GM06990 (cell line): ENCODE measurements around the gene ACSS2.

ENCODE experiments used
- DNase-seq: peaks from one replicate; pipeline ENCODE4 v3.0.0-alpha.2; 2011; ENCODE audit not compliant: insufficient read length; ENCODE audit errors: extremely low read depth
- H3K27me3 ChIP-seq: replicated peaks from 2 replicates; pipeline ENCODE4 v1.6.0; 2011; ENCODE audit warnings: low read length; ENCODE audit not compliant: control insufficient read depth, insufficient read depth
- H3K36me3 ChIP-seq: 2 replicates; pipeline ENCODE4 v1.5.1; 2011; ENCODE audit warnings: low read length; ENCODE audit not compliant: control insufficient read depth, insufficient read depth
- H3K4me3 ChIP-seq: replicated peaks from 2 replicates; pipeline ENCODE4 v1.5.1; 2011; ENCODE audit warnings: low read depth, mild to moderate bottlenecking, control low read depth, low read length
- TF ChIP-seq, protein P1 (sequence below): IDR thresholded peaks from 2 replicates; pipeline ENCODE4 v1.5.1; 2011; ENCODE audit warnings: low read length, control low read depth, mild to moderate bottlenecking, inconsistent platforms; ENCODE audit not compliant: insufficient read depth, poor library complexity, severe bottlenecking

The ACSS2 gene

DNA sequence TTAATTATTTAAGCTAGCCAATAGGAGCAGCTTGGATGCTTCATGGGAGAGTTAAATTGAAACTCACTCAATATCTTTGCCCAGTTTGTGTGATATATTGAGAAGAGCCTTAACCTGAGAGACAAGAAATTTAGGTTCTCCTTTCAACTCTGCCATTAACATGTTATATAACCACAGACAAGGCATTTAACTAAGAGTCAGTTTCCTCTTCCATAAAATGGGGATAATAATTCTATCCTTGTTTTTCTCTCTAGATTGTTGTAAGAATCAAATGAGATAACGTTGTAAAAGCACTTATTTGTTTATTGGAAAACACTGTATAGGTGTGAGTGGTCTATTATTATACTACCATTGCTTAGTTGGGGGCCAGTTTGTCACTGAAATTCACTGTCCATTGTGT, 7.8 kb downstream of the ACSS2 start:
- DNase-seq = no peak
- no peaks in the 10 kb centered on the region for H3K36me3 ChIP-seq
- TF ChIP-seq, protein P1, sequence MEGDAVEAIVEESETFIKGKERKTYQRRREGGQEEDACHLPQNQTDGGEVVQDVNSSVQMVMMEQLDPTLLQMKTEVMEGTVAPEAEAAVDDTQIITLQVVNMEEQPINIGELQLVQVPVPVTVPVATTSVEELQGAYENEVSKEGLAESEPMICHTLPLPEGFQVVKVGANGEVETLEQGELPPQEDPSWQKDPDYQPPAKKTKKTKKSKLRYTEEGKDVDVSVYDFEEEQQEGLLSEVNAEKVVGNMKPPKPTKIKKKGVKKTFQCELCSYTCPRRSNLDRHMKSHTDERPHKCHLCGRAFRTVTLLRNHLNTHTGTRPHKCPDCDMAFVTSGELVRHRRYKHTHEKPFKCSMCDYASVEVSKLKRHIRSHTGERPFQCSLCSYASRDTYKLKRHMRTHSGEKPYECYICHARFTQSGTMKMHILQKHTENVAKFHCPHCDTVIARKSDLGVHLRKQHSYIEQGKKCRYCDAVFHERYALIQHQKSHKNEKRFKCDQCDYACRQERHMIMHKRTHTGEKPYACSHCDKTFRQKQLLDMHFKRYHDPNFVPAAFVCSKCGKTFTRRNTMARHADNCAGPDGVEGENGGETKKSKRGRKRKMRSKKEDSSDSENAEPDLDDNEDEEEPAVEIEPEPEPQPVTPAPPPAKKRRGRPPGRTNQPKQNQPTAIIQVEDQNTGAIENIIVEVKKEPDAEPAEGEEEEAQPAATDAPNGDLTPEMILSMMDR = no peak
- no peaks in the 10 kb centered on the region for H3K27me3 ChIP-seq
- H3K4me3 ChIP-seq = no peak overlapping the region

DNA sequence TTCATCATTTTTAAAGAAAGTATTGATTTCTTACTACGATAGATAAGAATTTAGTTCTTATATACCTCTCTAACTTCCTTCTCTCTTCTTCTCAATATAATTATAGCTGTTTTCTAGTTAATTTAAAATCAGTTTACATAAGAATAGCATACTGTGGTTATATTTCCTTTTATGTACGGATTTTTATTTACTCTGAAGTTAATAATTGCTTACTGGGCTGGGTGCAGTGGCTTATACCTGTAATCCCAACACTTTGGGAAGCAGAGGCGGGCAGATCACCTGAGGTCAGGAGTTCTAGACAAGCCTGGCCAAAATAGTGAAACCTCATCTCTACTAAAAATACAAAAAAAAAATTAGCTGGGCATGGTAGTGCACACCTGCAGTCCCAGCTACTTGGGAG, 9.7 kb downstream of the ACSS2 start:
- no peak overlapping the region for H3K4me3 ChIP-seq
- TF ChIP-seq, protein P1 = no peak
- DNase-seq = no peak
- no peaks in the 10 kb centered on the region for H3K36me3 ChIP-seq
- H3K27me3 ChIP-seq = no peaks in the 10 kb centered on the region

DNA sequence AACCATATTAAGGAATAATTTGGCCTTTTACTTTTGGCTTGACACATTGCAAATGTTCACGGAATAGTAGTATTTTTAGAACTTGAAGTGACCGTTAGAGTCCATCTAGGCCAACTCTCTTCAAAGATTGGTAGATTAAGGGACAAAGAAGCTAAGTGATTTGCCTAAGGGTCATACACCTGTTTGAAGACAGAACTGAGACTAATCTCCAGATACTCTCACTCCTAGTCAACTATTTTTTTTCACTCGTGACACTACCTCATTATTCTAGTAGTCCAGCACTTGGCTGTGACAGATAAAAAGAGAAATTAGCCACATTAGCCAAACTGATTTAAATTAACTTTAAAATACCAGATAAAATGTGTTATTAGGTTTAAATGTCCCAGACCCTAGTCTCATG, 10.6 kb downstream of the ACSS2 start:
- TF ChIP-seq, protein P1 = no peak
- Histone ChIP-seq H3K36me3 (no peaks in the 10 kb centered on the region), H3K4me3 (no peak overlapping the region), H3K27me3 (no peaks in the 10 kb centered on the region)
- DNase-seq = no peak

DNA sequence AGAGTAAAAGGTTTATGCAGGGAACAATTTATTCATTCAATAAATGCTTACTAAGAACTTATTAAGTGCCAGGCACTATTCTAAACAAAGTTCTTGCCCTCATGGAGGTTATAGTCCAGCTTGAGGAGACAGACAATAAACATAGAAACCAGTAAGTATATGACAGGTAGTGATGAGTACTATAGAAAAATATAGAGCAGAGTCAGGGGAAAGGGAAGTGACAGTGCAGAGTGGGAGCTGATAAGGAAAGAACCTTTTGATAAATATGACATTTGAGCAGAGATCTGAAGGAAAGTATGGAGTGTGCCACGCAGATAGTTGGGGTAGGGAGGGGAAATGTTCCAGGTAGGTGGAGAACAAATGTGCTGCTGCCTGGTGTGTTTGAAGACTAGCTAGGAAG, 12.1 kb downstream of the ACSS2 start:
- no peak overlapping the region for H3K4me3 ChIP-seq
- H3K27me3 ChIP-seq = no peaks in the 10 kb centered on the region
- no peaks in the 10 kb centered on the region for H3K36me3 ChIP-seq
- DNase-seq = no peak
- TF ChIP-seq, protein P1 = no peak

DNA sequence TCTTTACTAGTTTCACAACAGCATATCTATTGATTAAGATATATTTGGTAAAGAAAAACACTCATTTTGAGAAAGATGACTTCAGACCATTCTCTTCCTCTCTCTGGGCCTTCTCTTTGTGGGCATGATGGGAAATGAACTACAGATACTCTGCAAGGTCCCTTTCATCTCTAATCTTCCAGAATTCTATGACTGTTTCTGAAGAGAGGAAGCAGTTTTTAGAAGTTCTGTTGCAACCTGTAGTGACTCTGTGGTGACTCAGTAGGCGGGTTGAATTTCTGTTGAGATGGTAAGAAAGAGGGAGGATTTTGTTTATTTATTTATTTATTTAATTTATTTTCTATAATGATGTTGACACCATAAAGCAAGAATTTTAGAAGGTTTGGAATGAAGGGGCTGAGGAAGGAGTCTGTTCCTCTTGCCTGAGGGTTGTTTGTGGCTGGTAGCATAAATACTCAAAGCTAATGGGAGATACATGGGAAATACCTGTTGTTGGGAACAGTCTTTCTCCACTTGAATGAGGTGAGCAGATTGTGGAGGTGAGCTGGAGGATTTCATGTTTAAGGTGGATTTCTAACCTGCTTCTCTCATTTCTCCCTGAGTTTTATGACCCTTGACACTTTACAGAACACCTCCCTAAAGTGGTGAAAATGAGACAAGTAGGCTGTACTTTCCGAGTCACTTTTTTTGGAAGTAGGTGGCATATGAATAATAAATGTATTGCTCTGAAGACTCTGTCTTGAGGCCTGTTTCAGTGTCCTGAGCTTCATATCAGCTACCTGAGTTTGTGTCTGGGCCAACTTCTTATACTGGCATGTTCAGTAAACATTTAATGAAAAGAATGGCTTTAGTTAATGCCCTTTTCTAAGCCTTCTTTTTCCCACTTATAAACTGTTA, 15.0 kb downstream of the ACSS2 start:
- TF ChIP-seq, protein P1 = no peak
- peak; percentile 29 for DNase-seq
- H3K27me3 ChIP-seq = no peaks in the 10 kb centered on the region
- H3K4me3 ChIP-seq = no peak overlapping the region
- no peaks in the 10 kb centered on the region for H3K36me3 ChIP-seq

DNA sequence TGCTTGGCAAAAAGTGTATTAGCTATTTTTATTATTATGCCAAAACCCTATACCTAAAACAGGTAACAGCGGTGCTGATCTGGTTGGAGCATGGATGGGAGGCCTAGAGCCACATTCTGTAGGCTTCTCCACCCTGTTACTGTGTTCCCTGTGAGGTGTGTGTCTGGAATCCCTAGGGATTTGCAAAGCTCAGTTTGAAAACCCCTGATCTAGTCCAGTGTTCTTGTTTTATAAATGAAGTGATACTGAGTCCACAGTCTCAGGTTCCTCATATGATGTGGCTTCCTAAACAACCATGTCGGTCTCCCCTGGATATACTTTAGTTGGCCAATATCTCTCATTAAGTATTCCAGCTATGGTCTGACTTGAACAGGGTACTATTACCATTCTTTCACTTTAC, 16.3 kb downstream of the ACSS2 start:
- Histone ChIP-seq H3K36me3 (no peaks in the 10 kb centered on the region), H3K4me3 (no peak overlapping the region), H3K27me3 (no peaks in the 10 kb centered on the region)
- TF ChIP-seq, protein P1 = no peak
- no peak for DNase-seq
